ENCODE measurements around the gene LOXHD1. TPM values are rescaled to one million over a fixed set of nuclear protein-coding genes. Genes with fewer than 3 reads are reported as not detected.

Gene LOXHD1
- total and polyA plus RNA-seq, 2 of the 13 experiments (the other 11 are each of a cell fraction or from before 2014, with no cell fraction given), result not detected

- TF ChIP-seq E2F2 (CRISPR knock-in tag; IDR thresholded peaks at IDR 0.05; ENCODE audit: borderline replicate concordance) (no peak), SRSF4 (IDR thresholded peaks at IDR 0.05; ENCODE audit: low read depth, low read length, poor library complexity, severe bottlenecking) (no peak), ZNF710 (CRISPR knock-in tag; IDR thresholded peaks at IDR 0.05; ENCODE audit: borderline replicate concordance) (no peak), ZNF614 (CRISPR knock-in tag; IDR thresholded peaks at IDR 0.05; ENCODE audit: borderline replicate concordance) (no peak)
These were observed 120.7 kb downstream of the LOXHD1 start (continued) for GRCh38 chr18:46536215-46536874.

GRCh38 chr18:46531482-46531881, 125.5 kb downstream of the LOXHD1 start:
- intact Hi-C loops (cut with micrococcal nuclease; ENCODE audit: unreplicated experiment), result no loop called here
- H3K27ac ChIP-seq (ENCODE audit: extremely low read length, insufficient read depth, low read length), result no peak overlapping the region
- no peaks in the 10 kb centered on the region for H3K36me3 ChIP-seq (replicated peaks in 1 of 2; ENCODE audit: control insufficient read depth in 1 of 2, insufficient read depth in 2 of 2, low read length in 2 of 2)
- BruUV-seq (replicated peaks), result no TSS peak
- H3K9me3 ChIP-seq (ENCODE audit: low read length), result no peaks in the 10 kb centered on the region
- H3K4me1 ChIP-seq (ENCODE audit: insufficient read depth, low read length), result no peaks in the 10 kb centered on the region
- no CpG with 5 or more reads among the region's 2 CpGs for WGBS (ENCODE audit: low lambda C conversion rate)
- no peaks in the 10 kb centered on the region for H3K79me2 ChIP-seq (ENCODE audit: insufficient read depth, low read length)
- in situ Hi-C loops (cut with HindIII; ENCODE audit: extremely low pct_ligation_motif_present, low pct_unique_long_range_greater_than_20kb), result no loop called here
- FAIRE-seq (no peak), DNase-seq (ENCODE audit: low spot score) (no peak), ATAC-seq (no peak)
- no peak overlapping the region for H2AFZ ChIP-seq (ENCODE audit: low read length)
- ChIA-PET POLR2A (no interaction called here), CTCF (ENCODE audit: low intra/inter-chr PET ratio, low total read pairs) (no interaction called here)
- H3K4me2 ChIP-seq (ENCODE audit: low read depth, low read length), result no peak overlapping the region
- no peak overlapping the region for H3K9ac ChIP-seq (ENCODE audit: insufficient read depth, low read depth, low read length)
- H3K27me3 ChIP-seq (ENCODE audit: control insufficient read depth in 1 of 2, insufficient read depth in 2 of 2, low read length in 2 of 2), result peaks cover 0 to 3% of the 10 kb centered on the region in 2 experiments; a peak in 1 of 5 replicates
- 0 out of 2 replicates have a peak, but pooled peaks cover 3% of the 10 kb centered on the region for H4K20me1 ChIP-seq (ENCODE audit: insufficient read depth, low read length)
- no peak overlapping the region for H3K4me3 ChIP-seq (replicated peaks in 1 of 3; ENCODE audit: insufficient read depth in 1 of 3, low read depth in 2 of 3, low read length in 3 of 3)
- TF ChIP-seq CREB1 (IDR thresholded peaks at IDR 0.05) (no peak), CREB1 (CRISPR knock-in tag; IDR thresholded peaks at IDR 0.05) (no peak), GPBP1L1 (CRISPR knock-in tag; IDR thresholded peaks at IDR 0.05) (no peak), MEIS1 (CRISPR knock-in tag; IDR thresholded peaks at IDR 0.05; ENCODE audit: borderline replicate concordance) (no peak), ZNF850 (CRISPR knock-in tag; conservative IDR thresholded peaks at IDR 0.05) (no peak), IRF9 (CRISPR knock-in tag; IDR thresholded peaks at IDR 0.05; ENCODE audit: borderline replicate concordance) (no peak), GABPA (IDR thresholded peaks at IDR 0.05; ENCODE audit: low read depth, low read length) (no peak), GABPA (CRISPR knock-in tag; IDR thresholded peaks at IDR 0.05; ENCODE audit: low read depth) (no peak), SMAD3 (CRISPR knock-in tag; IDR thresholded peaks at IDR 0.05) (no peak), ZNF251 (CRISPR knock-in tag; IDR thresholded peaks at IDR 0.05) (no peak), ZNF362 (CRISPR knock-in tag; IDR thresholded peaks at IDR 0.05; ENCODE audit: borderline replicate concordance) (no peak), CCDC6 (CRISPR knock-in tag; IDR thresholded peaks at IDR 0.05) (no peak), REL (CRISPR knock-in tag; conservative IDR thresholded peaks at IDR 0.05) (no peak)
